PC-9 (cell line): Measurements from ENCODE around the gene SLC9C1.

Experiments
- CTCF ChIP-seq: fragments of 200-600 bp; sonication (generic); conservative IDR thresholded peaks from 2 replicates; pipeline ENCODE4 v1.6.1; 2017; ENCODE audit warnings: mixed run types, antibody characterized with exemption, mild to moderate bottlenecking, moderate library complexity
- EZH2 ChIP-seq: fragments of 200-600 bp; sonication (generic); IDR thresholded peaks from 2 replicates; pipeline ENCODE4 v1.8.0; 2017; ENCODE audit warnings: antibody characterized with exemption, low read depth

- no peak for TF ChIP-seq CTCF
- TF ChIP-seq EZH2: no peak
Measured at GRCh38 chr3:112109322-112109721, 184.7 kb downstream of the SLC9C1 start.
